Type B pancreatic cell (in vitro differentiated cells): ENCODE data around the gene PAPPA. TPM values are rescaled to one million over a fixed set of nuclear protein-coding genes. Genes with fewer than 3 reads are reported as not detected.

ENCODE experiments used
- DNase-seq: peaks from one replicate; pipeline ENCODE4 v3.0.0; 2021; ENCODE audit warnings: mixed read lengths; ENCODE audit not compliant: unreplicated experiment; ENCODE audit errors: extremely low spot score
- H3K27ac Mint-ChIP-seq: 2 replicates; pipeline ENCODE4 v1.8.0; 2021; ENCODE audit warnings: mild to moderate bottlenecking, mixed read lengths
- H3K27me3 Mint-ChIP-seq: 2 replicates; pipeline ENCODE4 v1.8.0; 2021; ENCODE audit warnings: mixed read lengths
- H3K36me3 Mint-ChIP-seq: 2 replicates; pipeline ENCODE4 v1.8.0; 2021; ENCODE audit warnings: mixed read lengths
- H3K4me1 Mint-ChIP-seq: one replicate; pipeline ENCODE4 v1.8.0; 2021; ENCODE audit warnings: mixed read lengths; ENCODE audit not compliant: unreplicated experiment
- H3K4me3 Mint-ChIP-seq: 2 replicates; pipeline ENCODE4 v1.8.0; 2021; ENCODE audit warnings: mild to moderate bottlenecking, mixed read lengths
- H3K9me3 Mint-ChIP-seq: 2 replicates; pipeline ENCODE4 v1.8.0; 2021; ENCODE audit warnings: mixed read lengths
- total RNA-seq: library from RNA; stranded (reverse); gene quantifications from 2 replicates; pipeline ENCODE4 v1.2.1, GENCODE V29; 2021; ENCODE audit warnings: low replicate concordance
- TF ChIP-seq, protein P1 (sequence below): fragments of 200-600 bp; sonication (generic); conservative IDR thresholded peaks from 2 replicates; pipeline ENCODE4 v1.5.0; 2021; ENCODE audit warnings: antibody characterized with exemption, mild to moderate bottlenecking

PAPPA gene
- total RNA-seq, 1 donor from 2014 or later = 11.0 TPM

DNA sequence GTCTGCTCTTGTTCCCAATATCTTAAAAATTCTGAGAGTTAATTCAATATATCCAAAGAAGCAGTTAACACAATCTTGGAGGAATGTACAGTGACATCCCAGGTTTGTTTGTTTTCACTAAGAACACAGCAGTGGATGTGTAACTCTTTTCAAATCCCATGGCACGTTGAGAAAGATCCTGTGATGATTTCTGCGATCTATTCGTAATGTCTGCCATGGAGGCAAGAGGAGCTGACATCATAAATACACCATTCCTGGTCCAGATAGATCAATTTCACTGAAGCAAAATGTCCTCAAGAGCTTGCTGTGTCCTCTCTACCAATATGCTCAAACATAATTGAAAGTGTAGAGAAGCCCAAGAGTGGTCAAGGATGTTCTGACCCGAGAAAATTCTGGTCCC lies 280.7 kb downstream of the PAPPA start:
- Mint-ChIP-seq H3K9me3 (no peaks in the 10 kb centered on the region), H3K27ac (no peak overlapping the region), H3K4me3 (no peak overlapping the region), H3K27me3 (no peaks in the 10 kb centered on the region), H3K36me3 (peaks cover 10% of the 10 kb centered on the region), H3K4me1 (peaks cover 9% of the 10 kb centered on the region)
- TF ChIP-seq, protein P1, sequence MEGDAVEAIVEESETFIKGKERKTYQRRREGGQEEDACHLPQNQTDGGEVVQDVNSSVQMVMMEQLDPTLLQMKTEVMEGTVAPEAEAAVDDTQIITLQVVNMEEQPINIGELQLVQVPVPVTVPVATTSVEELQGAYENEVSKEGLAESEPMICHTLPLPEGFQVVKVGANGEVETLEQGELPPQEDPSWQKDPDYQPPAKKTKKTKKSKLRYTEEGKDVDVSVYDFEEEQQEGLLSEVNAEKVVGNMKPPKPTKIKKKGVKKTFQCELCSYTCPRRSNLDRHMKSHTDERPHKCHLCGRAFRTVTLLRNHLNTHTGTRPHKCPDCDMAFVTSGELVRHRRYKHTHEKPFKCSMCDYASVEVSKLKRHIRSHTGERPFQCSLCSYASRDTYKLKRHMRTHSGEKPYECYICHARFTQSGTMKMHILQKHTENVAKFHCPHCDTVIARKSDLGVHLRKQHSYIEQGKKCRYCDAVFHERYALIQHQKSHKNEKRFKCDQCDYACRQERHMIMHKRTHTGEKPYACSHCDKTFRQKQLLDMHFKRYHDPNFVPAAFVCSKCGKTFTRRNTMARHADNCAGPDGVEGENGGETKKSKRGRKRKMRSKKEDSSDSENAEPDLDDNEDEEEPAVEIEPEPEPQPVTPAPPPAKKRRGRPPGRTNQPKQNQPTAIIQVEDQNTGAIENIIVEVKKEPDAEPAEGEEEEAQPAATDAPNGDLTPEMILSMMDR = no peak
- DNase-seq = no peak

DNA sequence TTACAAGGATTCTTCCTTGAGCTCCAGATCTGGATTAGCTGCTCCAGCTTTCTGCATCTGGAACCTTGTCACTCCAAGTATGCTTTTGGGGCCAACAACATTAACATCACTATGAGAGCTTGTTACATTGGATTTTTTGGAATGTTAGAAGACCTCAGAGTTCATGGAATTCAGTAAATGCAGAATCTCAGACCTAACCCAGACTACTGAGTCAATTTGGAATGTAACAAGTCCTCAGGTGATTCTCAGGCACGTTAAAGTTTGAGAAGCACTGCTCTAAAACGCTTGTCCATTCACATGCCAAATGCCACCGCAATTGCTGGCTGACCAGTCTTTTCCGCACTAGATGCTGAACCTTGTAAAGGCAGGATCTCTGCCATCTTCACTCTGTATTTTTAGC lies 282.1 kb downstream of the PAPPA start:
- no peaks in the 10 kb centered on the region for H3K27me3 Mint-ChIP-seq
- H3K36me3 Mint-ChIP-seq = peaks cover 20% of the 10 kb centered on the region
- H3K4me3 Mint-ChIP-seq = no peak overlapping the region
- no peak for DNase-seq
- TF ChIP-seq, protein P1 = no peak
- no peak overlapping the region for H3K27ac Mint-ChIP-seq
- peaks cover 5% of the 10 kb centered on the region for H3K4me1 Mint-ChIP-seq
- H3K9me3 Mint-ChIP-seq = no peaks in the 10 kb centered on the region

DNA sequence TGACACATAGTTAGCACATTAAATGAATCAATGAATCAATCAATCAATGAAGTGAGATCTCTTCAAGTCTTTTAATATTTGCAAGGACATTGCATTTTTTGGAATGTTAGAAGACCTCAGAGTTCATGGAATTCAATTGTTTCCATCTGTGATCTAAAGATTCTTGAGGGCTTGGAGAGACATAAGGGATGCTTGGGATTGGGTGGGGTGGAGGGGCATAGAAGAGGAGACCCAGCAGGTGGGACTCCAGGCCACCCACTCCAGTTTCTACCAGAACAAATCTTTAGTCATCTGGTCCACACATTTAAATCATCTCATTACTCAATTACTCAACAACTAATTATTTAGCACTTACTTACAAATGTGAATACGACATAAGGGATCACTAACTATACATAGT lies 282.5 kb downstream of the PAPPA start:
- H3K36me3 Mint-ChIP-seq = peaks cover 24% of the 10 kb centered on the region
- TF ChIP-seq, protein P1 = no peak
- no peaks in the 10 kb centered on the region for H3K27me3 Mint-ChIP-seq
- DNase-seq = no peak
- H3K27ac Mint-ChIP-seq = no peak overlapping the region
- H3K4me3 Mint-ChIP-seq = no peak overlapping the region
- H3K9me3 Mint-ChIP-seq = no peaks in the 10 kb centered on the region
- H3K4me1 Mint-ChIP-seq = peaks cover 3% of the 10 kb centered on the region

DNA sequence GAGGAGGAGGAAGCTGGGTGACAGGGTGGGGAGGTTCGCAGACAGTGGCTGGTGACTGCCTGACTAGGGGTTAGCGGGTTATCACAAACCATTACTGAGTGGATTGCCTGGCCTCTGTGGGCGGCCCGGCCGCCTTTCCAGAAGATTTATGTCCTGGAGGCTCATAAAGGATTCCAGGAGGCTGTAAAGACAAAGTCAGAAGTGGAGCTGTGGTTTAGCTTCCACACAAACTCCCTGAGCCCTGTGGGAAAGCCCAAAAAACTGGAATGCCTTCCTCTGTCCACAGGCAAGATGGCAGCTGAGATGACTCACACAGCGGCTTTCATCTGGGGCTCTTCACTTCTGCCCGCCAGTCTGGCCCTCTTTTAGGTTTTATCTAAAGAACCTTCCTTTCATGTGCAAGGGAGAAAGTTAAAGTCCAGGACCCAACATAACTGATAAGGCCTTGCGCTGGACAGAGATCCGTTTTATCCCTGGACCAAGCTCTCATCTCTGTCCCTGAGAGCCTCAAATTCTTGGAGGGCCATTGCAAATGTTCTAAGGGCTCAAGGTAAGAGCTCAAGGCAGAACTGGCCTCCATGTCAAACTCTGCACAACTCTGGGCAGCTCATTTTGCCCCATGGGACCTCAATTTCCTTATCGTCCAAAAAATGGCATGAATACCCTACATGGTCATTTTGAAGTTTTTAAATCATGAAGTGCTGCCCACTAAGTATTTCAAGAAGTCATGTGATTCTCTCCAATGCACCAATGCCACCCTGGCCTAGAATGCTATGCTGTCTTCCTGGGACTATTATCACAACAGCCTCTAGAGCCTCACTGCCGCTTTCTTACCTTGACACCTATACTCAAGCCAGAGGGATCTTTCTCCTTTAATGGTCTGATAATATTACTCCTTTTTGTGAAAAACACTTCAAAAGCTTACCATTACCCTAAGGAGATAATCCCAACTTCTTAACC lies 284.1 kb downstream of the PAPPA start:
- Mint-ChIP-seq H3K9me3 (no peaks in the 10 kb centered on the region), H3K4me1 (no peaks in the 10 kb centered on the region), H3K36me3 (peaks cover 26% of the 10 kb centered on the region), H3K27ac (no peak overlapping the region), H3K4me3 (no peak overlapping the region), H3K27me3 (no peaks in the 10 kb centered on the region)
- TF ChIP-seq, protein P1 = no peak
- DNase-seq = no peak

DNA sequence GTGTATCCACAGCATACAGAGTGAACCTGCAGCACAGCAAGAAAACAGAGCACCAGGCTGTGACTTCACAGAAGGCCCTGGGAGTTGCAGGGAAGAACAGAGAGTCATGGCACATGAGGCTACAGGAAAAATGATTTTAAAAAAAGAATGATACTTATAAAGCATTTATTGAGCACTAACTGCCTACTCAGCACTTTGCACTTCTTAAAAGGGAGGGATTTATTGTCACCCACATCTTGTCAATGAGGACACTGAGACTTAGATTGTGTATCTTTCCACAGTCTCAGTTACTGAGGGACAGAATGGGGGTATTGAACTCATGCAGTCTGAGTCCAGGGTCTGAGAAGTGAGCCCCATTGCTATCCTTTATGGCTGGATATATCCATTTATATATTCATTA lies 288.9 kb downstream of the PAPPA start:
- Mint-ChIP-seq H3K9me3 (no peaks in the 10 kb centered on the region), H3K27me3 (no peaks in the 10 kb centered on the region), H3K4me3 (no peak overlapping the region), H3K36me3 (peaks cover 15% of the 10 kb centered on the region), H3K27ac (no peak overlapping the region), H3K4me1 (peaks cover 17% of the 10 kb centered on the region)
- TF ChIP-seq, protein P1 = no peak
- no peak for DNase-seq
